OCI-LY7 (cell line): ENCODE results near the gene GPR180.

Experiments used
- EZH2phosphoT487 ChIP-seq: fragments of 200-600 bp; sonication (generic); IDR thresholded peaks from 2 replicates; pipeline ENCODE4 v1.6.1; 2018; ENCODE audit warnings: low read depth, borderline replicate concordance, mild to moderate bottlenecking, mixed run types, antibody characterized with exemption, low read length, moderate library complexity, mixed read lengths
- TF ChIP-seq, protein P1 (sequence below): fragments of 200-600 bp; sonication (generic); conservative IDR thresholded peaks from 2 replicates; pipeline ENCODE4 v1.5.1; 2014; ENCODE audit warnings: mild to moderate bottlenecking, antibody characterized with exemption, low read length, moderate library complexity, mixed read lengths

DNA sequence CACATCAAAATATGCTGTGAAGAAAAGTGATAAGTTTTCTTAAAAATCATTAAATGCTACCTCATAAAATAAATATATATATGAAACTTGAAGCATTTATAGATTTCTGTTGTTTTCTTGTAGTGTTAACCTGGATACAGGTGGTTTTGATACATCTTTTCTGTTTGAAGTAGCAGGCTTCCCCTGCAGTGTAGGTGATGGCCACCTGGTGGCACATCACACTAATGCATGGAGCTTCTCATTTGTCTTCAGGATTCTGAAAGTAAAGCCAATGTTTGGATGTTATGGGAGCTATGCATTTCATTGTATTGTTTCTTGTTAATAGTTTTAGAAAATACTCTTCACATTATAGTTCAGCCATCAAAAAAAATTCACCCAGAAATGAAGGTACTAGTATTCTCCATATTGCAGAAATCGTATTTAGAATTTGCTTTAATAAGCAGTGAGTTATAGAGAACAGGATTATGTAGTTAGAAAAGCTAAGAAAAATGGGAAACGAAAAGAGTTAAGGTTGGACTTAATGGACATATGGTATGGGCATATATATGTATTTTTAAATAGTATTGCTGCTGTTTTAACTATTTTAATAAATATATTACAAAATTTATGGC, 18.7 kb downstream of the GPR180 start:
- TF ChIP-seq, protein P1, sequence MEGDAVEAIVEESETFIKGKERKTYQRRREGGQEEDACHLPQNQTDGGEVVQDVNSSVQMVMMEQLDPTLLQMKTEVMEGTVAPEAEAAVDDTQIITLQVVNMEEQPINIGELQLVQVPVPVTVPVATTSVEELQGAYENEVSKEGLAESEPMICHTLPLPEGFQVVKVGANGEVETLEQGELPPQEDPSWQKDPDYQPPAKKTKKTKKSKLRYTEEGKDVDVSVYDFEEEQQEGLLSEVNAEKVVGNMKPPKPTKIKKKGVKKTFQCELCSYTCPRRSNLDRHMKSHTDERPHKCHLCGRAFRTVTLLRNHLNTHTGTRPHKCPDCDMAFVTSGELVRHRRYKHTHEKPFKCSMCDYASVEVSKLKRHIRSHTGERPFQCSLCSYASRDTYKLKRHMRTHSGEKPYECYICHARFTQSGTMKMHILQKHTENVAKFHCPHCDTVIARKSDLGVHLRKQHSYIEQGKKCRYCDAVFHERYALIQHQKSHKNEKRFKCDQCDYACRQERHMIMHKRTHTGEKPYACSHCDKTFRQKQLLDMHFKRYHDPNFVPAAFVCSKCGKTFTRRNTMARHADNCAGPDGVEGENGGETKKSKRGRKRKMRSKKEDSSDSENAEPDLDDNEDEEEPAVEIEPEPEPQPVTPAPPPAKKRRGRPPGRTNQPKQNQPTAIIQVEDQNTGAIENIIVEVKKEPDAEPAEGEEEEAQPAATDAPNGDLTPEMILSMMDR = peak; percentile 76
- no peak for TF ChIP-seq EZH2phosphoT487
